ENCODE results near the gene MUC5B. TPM values are rescaled to one million over a fixed set of nuclear protein-coding genes. Genes with fewer than 3 reads are reported as not detected.
A peak's percentile ranks its signal among the peaks of the same experiment; 100 is the strongest.
"Not testable (repeated sequence)": the region's sequence is repeated elsewhere in the genome, so short reads cannot be mapped to it uniquely, and the experiment has no call there.

The MUC5B gene
- total RNA-seq, result 57.5 TPM
- long read RNA-seq, partial matches to known transcripts, result 40 of 44 reads
- long read RNA-seq, other reads (novel, unspliced or antisense), result 4 of 44 reads

- intact Hi-C loops (cut with DNase I), result no loop called here
These were observed at the start of gene MUC5B for GRCh38 chr11:1222491-1223345. TSS of gene MUC5B (plus strand) at chr11:1223066. CDS start at chr11:1223124, 58 bp downstream.

GRCh38 chr11:1173396-1173795, 49.5 kb upstream of the MUC5B start:
- not testable (repeated sequence) for H3K27ac ChIP-seq

More at GRCh38 chr11:1222491-1223345, at the start of gene MUC5B:
- Histone ChIP-seq H3K9me3 (no peaks in the 10 kb centered on the region), H3K4me3 (no peak within 1 kb of the TSS), H3K36me3 (no peaks in the 10 kb centered on the region), H3K4me1 (no peaks in the 10 kb centered on the region), H3K27me3 (ENCODE audit: low read depth) (peaks cover 69% of the 10 kb centered on the region), H3K27ac (no peak within 1 kb of the TSS)
- ATAC-seq (peak in 1 of 2 donors; percentile 34), DNase-seq (peak; percentile 50)
- no peak for TF ChIP-seq CTCF (IDR thresholded peaks at IDR 0.05)

GRCh38 chr11:1174441-1175370, 48.2 kb upstream of the MUC5B start:
- no peak for DNase-seq
- no peaks in the 10 kb centered on the region for H3K36me3 ChIP-seq
- no peak for ATAC-seq

More at GRCh38 chr11:1173396-1173795, 49.5 kb upstream of the MUC5B start:
- intact Hi-C loops (cut with DNase I); DNase-seq; H3K4me1 ChIP-seq; H3K36me3 ChIP-seq; H3K27me3 ChIP-seq (ENCODE audit: low read depth); ATAC-seq; H3K4me3 ChIP-seq; H3K9me3 ChIP-seq: not testable (repeated sequence)

GRCh38 chr11:1175461-1176223, 47.2 kb upstream of the MUC5B start:
- no peak for TF ChIP-seq CTCF (IDR thresholded peaks at IDR 0.05)
- no peak overlapping the region for H3K4me3 ChIP-seq
- DNase-seq, result no peak
- H3K27ac ChIP-seq, result no peak overlapping the region
- no peaks in the 10 kb centered on the region for H3K27me3 ChIP-seq (ENCODE audit: low read depth)
- H3K9me3 ChIP-seq, result no peaks in the 10 kb centered on the region
- ATAC-seq, result no peak
- no peaks in the 10 kb centered on the region for H3K36me3 ChIP-seq
- no peaks in the 10 kb centered on the region for H3K4me1 ChIP-seq
- intact Hi-C loops (cut with DNase I), result no loop called here

More at GRCh38 chr11:1174441-1175370, 48.2 kb upstream of the MUC5B start:
- Histone ChIP-seq H3K9me3 (no peaks in the 10 kb centered on the region), H3K4me1 (no peaks in the 10 kb centered on the region), H3K4me3 (no peak overlapping the region), H3K27ac (no peak overlapping the region), H3K27me3 (ENCODE audit: low read depth) (no peaks in the 10 kb centered on the region)
- intact Hi-C loops (cut with DNase I), result no loop called here
- no peak for TF ChIP-seq CTCF (IDR thresholded peaks at IDR 0.05)

GRCh38 chr11:1176224-1177019, 46.4 kb upstream of the MUC5B start:
- no peaks in the 10 kb centered on the region for H3K4me1 ChIP-seq
- no peak overlapping the region for H3K4me3 ChIP-seq
- intact Hi-C loops (cut with DNase I), result no loop called here
- H3K27me3 ChIP-seq (ENCODE audit: low read depth), result peaks cover under 1% of the 10 kb centered on the region
- peak in 1 of 2 donors; percentile 5 for ATAC-seq
- no peak for TF ChIP-seq CTCF (IDR thresholded peaks at IDR 0.05)
- no peak overlapping the region for H3K27ac ChIP-seq
- no peaks in the 10 kb centered on the region for H3K9me3 ChIP-seq
- peak; percentile 27 for DNase-seq
- no peaks in the 10 kb centered on the region for H3K36me3 ChIP-seq
